ENCODE data around the gene KRTAP4-5.
"Not testable (repeated sequence)": the region's sequence is repeated elsewhere in the genome, so short reads cannot be mapped to it uniquely, and the experiment has no call there.

GRCh38 chr17:41117846-41118386 is 31.7 kb downstream of the KRTAP4-5 start, which contains the start of gene KRTAP4-11:
- not testable (repeated sequence) for TF ChIP-seq CTCF (IDR thresholded peaks at IDR 0.05; ENCODE audit: low read depth, low read length); MYC (IDR thresholded peaks at IDR 0.05; ENCODE audit: low read depth, low read length); POLR2A (IDR thresholded peaks at IDR 0.05; ENCODE audit: extremely low read depth, insufficient read length)
